H1 (cell line): ENCODE data around the gene ITPR3. TPM values are rescaled to one million over a fixed set of nuclear protein-coding genes. Genes with fewer than 3 reads are reported as not detected.

Experiments
- HDAC2 ChIP-seq, 2 experiments: fragments of 300-600 bp in 1 of 2; sonication (generic) in 1 of 2; IDR thresholded peaks; 2 replicates each; pipeline ENCODE4 v1.6.1; 2011 to 2012; ENCODE audit warnings: low read depth in 2 of 2, low read length in 2 of 2, mild to moderate bottlenecking in 2 of 2, moderate library complexity in 2 of 2, borderline replicate concordance in 1 of 2, inconsistent platforms in 1 of 2
- KDM1A ChIP-seq: fragments of 200-600, 300-600 bp; sonication (generic); IDR thresholded peaks from 2 replicates; pipeline ENCODE4 v1.7.1; 2016; ENCODE audit warnings: mild to moderate bottlenecking, low read length, borderline replicate concordance
- polyA plus RNA-seq, 7 experiments: library from polyadenylated mRNA; depleted of rRNA in 3 of 7; stranded (reverse) in 5 of 7; unstranded in 2 of 7; fragments of >200 nt in 5 of 7; fragments of 200-250 nt in 2 of 7; gene quantifications; 1 replicate in 5 of 7; 2 replicates in 1 of 7; 4 replicates in 1 of 7; pipeline versions ENCODE4 v1.2.1 to v1.2.3, GENCODE V29; 2011 to 2013; ENCODE audit warnings: missing spikeins in 2 of 7, mixed read lengths in 2 of 7
- total RNA-seq: library from RNA; stranded (reverse); fragmentation: NEBNext Ultra II Directional; extraction: Animal tissue kit (Norgen Biotek cat#: 25700); gene quantifications from 2 replicates; pipeline ENCODE4 v1.2.1, GENCODE V29; 2021

Gene ITPR3
- total and polyA plus RNA-seq, 2 of the 8 experiments (the other 6 are each of a cell fraction or from before 2014, with no cell fraction given) = 29.1 to 45.7 TPM

DNA sequence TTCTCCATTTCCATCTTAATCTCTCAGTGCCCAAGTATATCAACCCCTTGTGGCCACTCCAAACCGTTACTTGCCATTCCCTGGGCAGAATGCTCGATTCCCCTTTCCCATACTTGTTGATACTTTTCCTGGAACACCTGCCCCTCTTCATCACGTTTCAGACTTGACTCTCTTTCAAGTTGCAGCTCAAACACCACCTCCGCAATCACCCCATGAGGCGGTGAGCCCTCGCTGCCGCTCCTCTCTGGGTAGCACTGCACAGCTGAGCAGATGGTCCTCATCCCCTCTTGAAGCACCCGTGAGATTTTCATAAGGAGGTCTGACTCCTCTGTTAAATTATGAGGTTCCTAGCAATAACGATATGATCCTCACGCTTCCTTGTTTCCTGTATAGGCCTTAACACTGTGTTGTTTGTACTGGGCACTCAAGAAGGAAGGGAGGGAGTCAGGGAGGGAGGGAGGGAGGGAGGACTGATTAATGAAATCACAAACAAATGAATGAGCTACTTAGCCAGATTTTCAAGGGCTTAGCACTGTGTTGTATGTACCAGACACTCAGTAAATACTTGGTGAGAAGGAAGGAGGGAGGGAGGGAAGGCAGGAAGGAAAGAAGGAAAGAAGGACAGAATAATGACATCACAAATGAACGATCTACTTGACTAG is 98.3 kb downstream of the ITPR3 start (continued):
- no peak for TF ChIP-seq HDAC2 (IDR thresholded peaks at IDR 0.05; ENCODE audit: borderline replicate concordance in 1 of 2, low read depth in 2 of 2, low read length in 2 of 2)
- no peak for TF ChIP-seq KDM1A
